Mesothelial cell of epicardium (in vitro differentiated cells): ENCODE results near the gene SMTNL1. TPM values are rescaled to one million over a fixed set of nuclear protein-coding genes. Genes with fewer than 3 reads are reported as not detected.

Experiments
- DNase-seq, 2 experiments: peaks; one replicate each; pipeline ENCODE4 v3.0.0; 2021; ENCODE audit warnings: low spot score in 2 of 2; ENCODE audit not compliant: unreplicated experiment in 2 of 2
- H3K27ac Mint-ChIP-seq: 2 replicates; pipeline ENCODE4 v1.8.0; 2021; ENCODE audit warnings: mixed read lengths
- H3K27me3 Mint-ChIP-seq: 2 replicates; pipeline ENCODE4 v1.8.0; 2021; ENCODE audit warnings: low read depth, mixed read lengths
- H3K36me3 Mint-ChIP-seq: 2 replicates; pipeline ENCODE4 v1.8.0; 2021; ENCODE audit warnings: mixed read lengths
- H3K4me1 Mint-ChIP-seq: 2 replicates; pipeline ENCODE4 v1.8.0; 2021; ENCODE audit warnings: mixed read lengths
- H3K4me3 Mint-ChIP-seq: 2 replicates; pipeline ENCODE4 v1.8.0; 2021; ENCODE audit warnings: mild to moderate bottlenecking, moderate library complexity, mixed read lengths
- H3K9me3 Mint-ChIP-seq: 2 replicates; pipeline ENCODE4 v1.8.0; 2021; ENCODE audit warnings: mixed read lengths
- total RNA-seq: library from RNA; stranded (reverse); gene quantifications from 3 replicates; pipeline ENCODE4 v1.2.1, GENCODE V29; 2021
- TF ChIP-seq, protein P1 (sequence below): fragments of 200-600 bp; sonication (generic); IDR thresholded peaks from one replicate; pipeline ENCODE4 v1.5.0; 2021; ENCODE audit warnings: antibody characterized with exemption; ENCODE audit not compliant: unreplicated experiment

SMTNL1 gene
- total RNA-seq: not detected in 3 replicates

GRCh38 chr11:57536947-57537619, at the start of gene SMTNL1:
TSS of gene SMTNL1 (plus strand) at chr11:57537595. CDS start at chr11:57542643, 5,048 bp downstream.
- TF ChIP-seq, protein P1, sequence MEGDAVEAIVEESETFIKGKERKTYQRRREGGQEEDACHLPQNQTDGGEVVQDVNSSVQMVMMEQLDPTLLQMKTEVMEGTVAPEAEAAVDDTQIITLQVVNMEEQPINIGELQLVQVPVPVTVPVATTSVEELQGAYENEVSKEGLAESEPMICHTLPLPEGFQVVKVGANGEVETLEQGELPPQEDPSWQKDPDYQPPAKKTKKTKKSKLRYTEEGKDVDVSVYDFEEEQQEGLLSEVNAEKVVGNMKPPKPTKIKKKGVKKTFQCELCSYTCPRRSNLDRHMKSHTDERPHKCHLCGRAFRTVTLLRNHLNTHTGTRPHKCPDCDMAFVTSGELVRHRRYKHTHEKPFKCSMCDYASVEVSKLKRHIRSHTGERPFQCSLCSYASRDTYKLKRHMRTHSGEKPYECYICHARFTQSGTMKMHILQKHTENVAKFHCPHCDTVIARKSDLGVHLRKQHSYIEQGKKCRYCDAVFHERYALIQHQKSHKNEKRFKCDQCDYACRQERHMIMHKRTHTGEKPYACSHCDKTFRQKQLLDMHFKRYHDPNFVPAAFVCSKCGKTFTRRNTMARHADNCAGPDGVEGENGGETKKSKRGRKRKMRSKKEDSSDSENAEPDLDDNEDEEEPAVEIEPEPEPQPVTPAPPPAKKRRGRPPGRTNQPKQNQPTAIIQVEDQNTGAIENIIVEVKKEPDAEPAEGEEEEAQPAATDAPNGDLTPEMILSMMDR: no peak
- peaks cover under 1% of the 10 kb centered on the region for H3K4me1 Mint-ChIP-seq
- no peak within 1 kb of the TSS for H3K27ac Mint-ChIP-seq
- H3K4me3 Mint-ChIP-seq: no peak within 1 kb of the TSS
- no peak for DNase-seq
- H3K27me3 Mint-ChIP-seq: peaks cover 10% of the 10 kb centered on the region
- H3K36me3 Mint-ChIP-seq: no peaks in the 10 kb centered on the region
- H3K9me3 Mint-ChIP-seq: no peaks in the 10 kb centered on the region

DNA sequence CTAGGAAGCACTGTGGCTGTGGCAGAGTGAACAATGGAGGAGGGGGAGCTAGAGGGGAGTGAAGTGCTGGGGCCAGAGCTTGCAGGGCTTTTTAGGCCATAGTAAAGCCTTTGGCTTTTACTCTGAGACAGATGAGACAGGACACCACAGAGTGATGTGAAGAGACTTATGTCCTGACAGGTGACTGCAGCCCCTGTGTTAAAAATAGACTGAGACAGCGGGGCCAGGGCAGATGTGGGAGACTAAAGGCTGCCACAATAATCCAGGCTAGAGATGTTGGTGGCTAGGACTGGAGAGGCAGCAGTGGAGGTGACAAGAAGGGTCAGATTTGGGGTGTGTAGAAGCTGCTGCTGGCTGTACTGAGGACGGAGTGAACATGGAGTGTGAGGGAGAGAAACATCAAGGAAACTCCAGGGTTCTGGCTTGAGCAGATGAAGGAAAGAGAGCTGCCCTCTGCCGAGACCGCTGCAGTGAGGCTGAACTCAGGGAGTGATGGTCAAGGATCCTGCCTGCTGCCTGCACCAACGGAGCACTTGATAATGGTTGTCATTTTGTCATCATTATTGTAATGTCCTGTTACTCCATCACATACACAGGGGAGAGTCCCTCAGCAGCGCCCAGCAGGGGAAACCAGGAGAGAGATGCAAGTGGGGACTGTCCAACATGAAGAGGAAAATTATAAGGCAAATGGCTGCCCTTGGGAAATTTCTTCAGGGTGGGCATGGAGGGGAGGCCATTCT, 49.3 kb upstream of the SMTNL1 start:
- H3K4me1 Mint-ChIP-seq: peaks cover 3% of the 10 kb centered on the region
- peaks cover 18% of the 10 kb centered on the region for H3K27me3 Mint-ChIP-seq
- DNase-seq: no peak
- H3K4me3 Mint-ChIP-seq: no peak overlapping the region
- TF ChIP-seq, protein P1: no peak
- H3K36me3 Mint-ChIP-seq: no peaks in the 10 kb centered on the region
- H3K27ac Mint-ChIP-seq: no peak overlapping the region
- no peaks in the 10 kb centered on the region for H3K9me3 Mint-ChIP-seq

- Mint-ChIP-seq H3K9me3 (no peaks in the 10 kb centered on the region), H3K27me3 (no peaks in the 10 kb centered on the region), H3K27ac (no peak overlapping the region), H3K4me3 (no peak overlapping the region), H3K36me3 (no peaks in the 10 kb centered on the region), H3K4me1 (no peaks in the 10 kb centered on the region)
- TF ChIP-seq, protein P1: no peak
- no peak for DNase-seq
These were observed 46.7 kb upstream of the SMTNL1 start for GRCh38 chr11:57490456-57491248.

GRCh38 chr11:57491371-57492061, 45.9 kb upstream of the SMTNL1 start:
- TF ChIP-seq, protein P1: peak; percentile 38
- Mint-ChIP-seq H3K4me3 (no peak overlapping the region), H3K36me3 (no peaks in the 10 kb centered on the region), H3K4me1 (no peaks in the 10 kb centered on the region), H3K27ac (no peak overlapping the region), H3K27me3 (no peaks in the 10 kb centered on the region), H3K9me3 (no peaks in the 10 kb centered on the region)
- DNase-seq: no peak
